Mesodermal cell (in vitro differentiated cells): ENCODE data around the gene HP1BP3.

Experiments
- H3K27ac ChIP-seq: 2 replicates; pipeline ENCODE4 v1.7.0; 2013; ENCODE audit warnings: mild to moderate bottlenecking, low read depth, low read length, moderate library complexity; ENCODE audit not compliant: severe bottlenecking
- H3K36me3 ChIP-seq: 2 replicates; pipeline ENCODE4 v1.7.1; 2013; ENCODE audit warnings: mild to moderate bottlenecking, low read length, moderate library complexity; ENCODE audit not compliant: control insufficient read depth, insufficient read depth
- H3K4me1 ChIP-seq: one replicate; pipeline ENCODE4 v1.7.1; 2013; ENCODE audit warnings: mild to moderate bottlenecking, low read length; ENCODE audit not compliant: insufficient read depth, control insufficient read depth, poor library complexity, severe bottlenecking
- H3K4me3 ChIP-seq: 2 replicates; pipeline ENCODE4 v1.7.0; 2013; ENCODE audit warnings: low read length, control low read depth, mild to moderate bottlenecking; ENCODE audit not compliant: insufficient read depth, poor library complexity, severe bottlenecking; ENCODE audit errors: extremely low read depth
- H3K9me3 ChIP-seq: 2 replicates; pipeline ENCODE4 v1.7.1; 2013; ENCODE audit warnings: mild to moderate bottlenecking, low read length, moderate library complexity; ENCODE audit not compliant: control insufficient read depth
- WGBS, 2 experiments: methylation state at CpG; one replicate each; pipeline ENCODE4 v1.1.5; 2013; ENCODE audit warnings: missing lambda C conversion rate in 2 of 2; ENCODE audit not compliant: insufficient coverage in 2 of 2; 5-methylcytosine and 5-hydroxymethylcytosine counted together

Gene HP1BP3

DNA sequence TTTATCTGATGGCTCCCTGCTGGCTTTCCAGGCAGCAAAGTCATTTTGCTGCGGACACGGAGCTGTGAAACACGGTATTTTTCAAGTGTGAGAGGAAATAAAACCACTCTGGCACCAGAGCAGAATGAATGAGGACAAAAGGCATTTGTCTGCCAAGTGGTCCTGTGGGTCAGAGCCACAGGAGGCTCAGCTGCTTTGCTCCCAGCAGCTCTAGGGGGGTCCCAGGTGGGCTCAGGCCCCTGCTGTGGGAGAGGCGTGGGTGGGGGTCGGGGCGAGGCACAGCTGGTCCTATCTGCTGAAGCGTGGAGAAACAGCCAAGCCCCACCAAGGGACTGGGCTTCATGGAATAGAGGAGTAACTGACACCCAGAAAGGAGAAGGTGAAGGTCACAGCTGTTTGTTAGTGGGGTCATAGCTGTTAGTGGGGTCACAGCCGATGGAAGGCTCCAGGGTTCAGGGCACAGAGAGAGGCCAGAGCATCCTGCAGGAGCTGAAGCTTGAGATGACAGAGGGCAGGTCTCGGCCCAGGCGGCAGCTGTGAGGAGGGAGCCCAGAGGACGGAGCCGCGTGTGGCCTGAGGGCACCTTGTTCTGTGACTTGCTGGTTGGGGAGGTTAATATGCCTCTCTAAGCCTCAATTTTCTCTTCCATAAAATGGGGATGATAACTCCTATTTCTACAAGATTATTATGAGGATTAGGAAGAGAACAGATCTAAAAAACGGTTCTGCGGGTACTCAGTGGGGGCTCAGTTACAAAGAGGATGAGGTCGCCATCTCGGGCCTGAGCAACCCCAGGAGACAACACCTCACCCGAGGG is 76.4 kb downstream of the HP1BP3 start:
- peaks cover 3% of the 10 kb centered on the region for H3K4me1 ChIP-seq
- no peak overlapping the region for H3K4me3 ChIP-seq
- no peaks in the 10 kb centered on the region for H3K36me3 ChIP-seq
- 84 to 85% methylated on average over 5 to 13 of the region's 18 CpGs for WGBS, 2 experiments
- H3K9me3 ChIP-seq = no peaks in the 10 kb centered on the region
- H3K27ac ChIP-seq = no peak overlapping the region

DNA sequence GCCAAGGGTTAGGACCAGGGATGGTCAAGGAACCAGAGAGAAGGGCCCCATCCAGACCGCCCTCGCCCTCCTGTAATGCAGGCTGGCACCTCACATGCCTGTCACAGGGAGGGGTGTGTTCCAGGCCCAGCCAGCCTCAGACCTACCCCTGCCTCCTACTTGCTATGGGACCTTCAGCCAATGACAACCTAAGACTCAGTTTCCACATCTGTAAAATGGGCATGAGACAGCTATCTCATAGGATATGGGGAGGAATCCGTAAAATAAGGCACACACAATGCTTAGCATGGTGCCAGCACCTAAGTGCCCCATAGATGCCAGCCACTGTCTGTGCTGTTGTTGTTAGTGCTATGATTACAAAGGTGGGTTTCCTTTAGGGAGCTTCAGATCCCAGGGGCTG is 77.2 kb downstream of the HP1BP3 start:
- Histone ChIP-seq H3K36me3 (no peaks in the 10 kb centered on the region), H3K27ac (no peak overlapping the region)
- 95 to 100% methylated on average over 1 to 2 of the region's 3 CpGs for WGBS, 2 experiments

GRCh38 chr1:20708891-20709290 is 78.2 kb downstream of the HP1BP3 start:
- Histone ChIP-seq H3K9me3 (no peaks in the 10 kb centered on the region), H3K4me1 (peaks cover 15% of the 10 kb centered on the region), H3K36me3 (no peaks in the 10 kb centered on the region), H3K27ac (no peak overlapping the region), H3K4me3 (no peak overlapping the region)
- 83 to 96% methylated on average over 4 to 5 of the region's 5 CpGs for WGBS, 2 experiments

More for the DNA sequence above, 77.2 kb downstream of the HP1BP3 start:
- peaks cover 11% of the 10 kb centered on the region for H3K4me1 ChIP-seq
- H3K4me3 ChIP-seq = no peak overlapping the region
- no peaks in the 10 kb centered on the region for H3K9me3 ChIP-seq

DNA sequence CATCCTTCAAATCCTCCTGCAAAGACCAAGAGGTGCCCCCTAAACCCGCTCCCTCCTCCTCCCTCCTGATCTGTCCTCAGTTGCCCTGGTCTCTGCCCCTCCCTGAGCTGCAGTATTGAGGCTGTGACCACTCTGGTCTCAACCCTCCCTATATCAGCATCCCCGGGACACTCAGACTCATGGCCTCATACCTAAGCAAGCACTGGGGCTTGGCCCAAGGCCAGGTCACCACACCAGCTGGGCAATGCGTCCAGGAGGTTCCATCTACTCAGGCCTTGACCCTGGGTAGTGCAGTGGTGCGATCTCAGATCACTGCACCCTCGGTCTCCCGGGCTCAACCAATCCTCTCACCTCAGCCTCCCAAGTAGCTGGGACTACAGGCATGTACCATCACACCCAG is 79.0 kb downstream of the HP1BP3 start:
- WGBS, 2 experiments = 92 to 94% methylated on average over 5 to 6 of the region's 6 CpGs
- H3K9me3 ChIP-seq = no peaks in the 10 kb centered on the region
- no peak overlapping the region for H3K4me3 ChIP-seq
- peaks cover 15% of the 10 kb centered on the region for H3K4me1 ChIP-seq
- no peak overlapping the region for H3K27ac ChIP-seq
- no peaks in the 10 kb centered on the region for H3K36me3 ChIP-seq

GRCh38 chr1:20706841-20707240 is 80.3 kb downstream of the HP1BP3 start:
- no peak overlapping the region for H3K4me3 ChIP-seq
- H3K9me3 ChIP-seq = no peaks in the 10 kb centered on the region
- H3K4me1 ChIP-seq = peaks cover 15% of the 10 kb centered on the region
- H3K36me3 ChIP-seq = no peaks in the 10 kb centered on the region
- no peak overlapping the region for H3K27ac ChIP-seq
- 84 to 87% methylated on average over 3 to 4 of the region's 5 CpGs for WGBS, 2 experiments

DNA sequence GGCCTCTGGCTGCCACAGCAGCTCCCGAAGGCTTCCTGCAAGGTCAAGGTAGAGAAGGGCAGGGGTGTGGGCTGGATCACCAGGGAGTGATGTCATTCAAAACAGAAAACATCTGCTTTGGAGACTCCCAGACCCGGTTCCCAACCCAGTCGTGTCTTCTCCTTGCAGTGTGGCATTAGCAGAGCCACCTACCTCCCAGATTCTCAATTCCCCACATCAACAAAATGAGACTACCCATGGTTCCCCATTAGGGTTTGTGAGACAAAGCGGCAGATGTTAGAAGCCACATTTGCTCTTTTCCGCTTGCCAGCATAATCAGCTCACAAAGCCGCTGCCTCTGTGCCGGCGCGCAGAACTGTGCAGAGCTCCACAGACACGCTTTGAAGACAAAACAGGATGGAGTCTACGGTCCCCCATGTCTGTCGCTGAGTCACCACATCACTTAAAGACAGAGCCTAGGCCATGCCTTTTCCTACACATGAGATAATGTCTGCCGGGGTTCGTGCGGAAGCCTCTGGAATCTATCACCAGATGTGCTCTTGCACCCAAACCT is 81.8 kb downstream of the HP1BP3 start:
- WGBS, 2 experiments = 89% methylated on average over 14 to 15 of the region's 15 CpGs
- H3K27ac ChIP-seq = peak overlapping the region; percentile 64

DNA sequence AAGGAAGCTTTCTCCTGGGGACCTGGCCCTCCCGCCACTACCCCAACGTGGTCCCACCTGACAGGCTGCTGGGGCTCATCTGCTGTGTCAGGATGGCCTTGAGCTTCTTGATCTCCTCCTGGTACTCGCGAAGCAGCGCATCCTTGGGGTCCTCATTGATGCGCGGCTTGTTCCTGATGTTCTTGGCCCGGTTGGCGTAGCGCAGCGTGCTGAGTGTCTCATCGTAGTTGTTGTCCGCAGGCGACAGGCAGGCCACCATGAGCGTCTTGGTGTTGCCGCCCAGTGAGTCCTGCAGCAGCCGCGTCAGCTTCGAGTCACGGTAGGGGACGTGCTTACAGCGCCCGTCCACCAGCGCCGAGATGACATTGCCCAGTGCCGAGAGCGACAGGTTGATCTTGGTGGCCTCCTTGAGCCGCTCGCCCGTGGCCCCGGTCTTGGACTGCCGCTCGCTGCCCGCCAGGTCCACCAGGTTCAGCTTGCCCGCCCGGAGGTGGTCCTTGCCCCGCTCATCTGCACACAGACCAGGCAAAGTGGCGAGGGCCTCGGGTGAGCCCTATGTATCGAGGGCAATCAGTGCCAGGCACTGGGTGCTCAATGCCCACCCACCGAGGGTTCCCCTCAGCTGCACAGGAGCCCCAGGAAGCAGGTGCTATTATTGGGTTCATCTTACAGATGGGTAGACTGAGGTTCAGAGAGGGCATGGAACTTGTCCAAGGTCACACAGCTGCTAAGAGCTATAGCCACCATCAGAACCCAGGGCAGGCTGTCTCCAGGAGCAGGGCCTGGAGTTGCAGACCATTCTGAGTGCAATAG is 82.5 kb downstream of the HP1BP3 start:
- Histone ChIP-seq H3K9me3 (no peaks in the 10 kb centered on the region), H3K4me3 (no peak overlapping the region), H3K36me3 (no peaks in the 10 kb centered on the region), H3K4me1 (peaks cover 19% of the 10 kb centered on the region), H3K27ac (peak overlapping the region; percentile 64)
- WGBS, 2 experiments = 97% methylated on average over 38 to 41 of the region's 41 CpGs

More for the DNA sequence above, 81.8 kb downstream of the HP1BP3 start:
- Histone ChIP-seq H3K4me3 (no peak overlapping the region), H3K4me1 (peaks cover 19% of the 10 kb centered on the region), H3K9me3 (no peaks in the 10 kb centered on the region), H3K36me3 (no peaks in the 10 kb centered on the region)

DNA sequence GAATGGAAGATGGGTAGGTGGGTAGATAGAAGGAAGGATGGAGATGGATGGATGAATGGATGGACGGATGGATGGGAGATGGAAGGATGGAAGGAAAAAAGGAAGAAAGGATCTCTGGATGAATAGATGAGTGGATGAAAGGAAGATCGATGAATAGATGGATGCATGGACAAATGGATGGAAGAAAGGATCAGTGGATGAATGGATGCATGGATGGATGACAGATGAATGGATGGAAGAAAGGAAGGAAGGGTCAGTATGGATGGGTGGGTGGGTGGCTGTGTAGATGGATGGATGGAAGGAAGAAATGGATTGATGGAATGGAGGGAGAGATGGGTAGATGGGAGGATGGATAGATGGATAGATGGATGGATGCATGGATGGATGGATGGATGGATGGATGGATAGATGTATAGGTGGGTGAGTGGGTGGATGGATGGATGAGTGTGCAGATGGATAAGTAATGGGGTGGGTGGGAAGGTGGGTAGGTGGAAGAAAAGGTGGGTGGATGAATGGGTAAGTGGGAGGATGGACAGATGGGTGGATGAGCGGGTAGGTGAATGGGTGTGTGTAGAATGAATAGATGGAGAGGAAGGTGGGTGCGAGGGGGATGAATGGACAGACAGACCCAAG is 83.9 kb downstream of the HP1BP3 start:
- H3K9me3 ChIP-seq = no peaks in the 10 kb centered on the region
- H3K4me3 ChIP-seq = no peak overlapping the region
- 73 to 82% methylated on average over 3 to 4 of the region's 4 CpGs for WGBS, 2 experiments
- H3K4me1 ChIP-seq = peaks cover 28% of the 10 kb centered on the region
- no peaks in the 10 kb centered on the region for H3K36me3 ChIP-seq
- no peak overlapping the region for H3K27ac ChIP-seq

- H3K4me3 ChIP-seq = no peak overlapping the region
- 100% methylated on average over 1 of the region's 1 CpG for WGBS, 2 experiments
These were observed 84.7 kb downstream of the HP1BP3 start for GRCh38 chr1:20702416-20702815.

GRCh38 chr1:20701847-20702246 is 85.3 kb downstream of the HP1BP3 start:
- H3K27ac ChIP-seq = no peak overlapping the region
- H3K4me3 ChIP-seq = no peak overlapping the region
- H3K9me3 ChIP-seq = no peaks in the 10 kb centered on the region
- H3K36me3 ChIP-seq = no peaks in the 10 kb centered on the region
- WGBS, 2 experiments = 82 to 88% methylated on average over 5 of the region's 5 CpGs
- peaks cover 33% of the 10 kb centered on the region for H3K4me1 ChIP-seq

More at GRCh38 chr1:20702416-20702815, 84.7 kb downstream of the HP1BP3 start:
- Histone ChIP-seq H3K4me1 (peaks cover 30% of the 10 kb centered on the region), H3K27ac (no peak overlapping the region), H3K36me3 (no peaks in the 10 kb centered on the region), H3K9me3 (no peaks in the 10 kb centered on the region)
